Measurements from ENCODE around the gene AK3.

The AK3 gene

DNA sequence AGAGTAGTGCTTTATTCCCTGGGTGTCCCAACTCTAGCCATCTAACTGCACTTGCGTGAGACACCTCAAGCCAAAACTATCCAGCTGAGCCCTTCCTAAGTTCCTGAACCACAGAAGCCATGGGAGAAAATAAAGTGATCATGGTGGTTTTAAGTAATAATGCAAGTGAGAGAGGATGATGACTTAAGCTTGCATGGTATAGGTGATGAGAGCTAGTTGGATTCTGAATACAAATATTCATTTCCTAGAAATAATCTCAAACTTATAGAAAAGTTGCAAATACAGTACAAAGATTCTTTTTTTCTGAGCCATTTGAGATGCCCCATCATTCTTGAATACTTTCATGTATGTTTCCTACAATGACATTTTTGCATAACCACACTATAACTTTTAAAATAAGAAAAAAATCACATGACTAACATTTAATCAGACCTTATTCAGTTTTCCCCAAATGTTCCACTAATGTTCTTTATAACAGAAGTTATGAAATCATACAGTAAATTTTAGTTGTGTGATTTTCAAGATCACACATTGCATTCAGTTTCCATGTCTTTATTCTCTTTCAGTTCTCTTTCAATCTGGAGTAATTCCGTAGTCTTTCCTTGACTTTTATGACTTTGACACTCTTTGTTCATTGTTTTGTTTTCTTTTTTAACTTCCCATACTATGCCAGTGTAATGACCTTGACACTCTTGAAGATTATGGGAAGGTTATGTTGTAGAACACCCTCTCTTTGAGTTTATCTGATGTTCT lies 5.5 kb upstream of the AK3 start:
- no peak for DNase-seq

DNA sequence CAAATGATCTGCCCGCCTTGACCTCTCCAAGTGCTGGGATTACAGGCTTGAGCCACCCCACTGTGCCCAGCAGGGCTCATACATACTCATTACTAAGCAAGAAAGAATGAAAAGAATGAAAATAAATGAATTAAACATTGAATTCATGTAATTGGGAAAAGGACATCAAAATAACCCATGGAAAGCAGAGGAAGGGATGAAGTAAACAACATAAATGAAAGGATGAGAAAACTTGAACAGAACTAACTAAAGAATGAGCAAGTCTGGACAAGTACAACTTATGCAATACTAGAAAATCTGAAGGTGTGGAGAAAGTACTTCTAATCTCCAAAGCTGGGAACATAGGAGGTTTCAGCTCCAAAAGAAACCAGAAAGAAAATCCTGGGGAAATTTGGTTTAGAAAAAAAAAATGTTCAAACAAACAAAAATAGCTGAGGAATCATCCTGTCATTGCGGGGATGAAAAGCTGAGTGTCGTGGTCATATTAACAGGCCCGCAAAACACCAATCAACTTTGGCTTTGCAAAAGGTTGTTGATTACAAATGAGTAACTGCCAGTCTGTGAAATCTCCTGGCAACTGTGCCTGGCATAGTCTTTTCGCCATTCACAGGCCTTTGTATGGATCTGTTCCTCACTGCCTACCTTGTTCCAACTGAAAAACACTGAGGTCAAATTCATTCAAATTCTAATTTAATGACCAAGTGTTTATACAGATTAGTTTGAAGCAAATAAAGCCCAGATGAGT lies 2.3 kb upstream of the AK3 start:
- peak; percentile 12 for DNase-seq

DNA sequence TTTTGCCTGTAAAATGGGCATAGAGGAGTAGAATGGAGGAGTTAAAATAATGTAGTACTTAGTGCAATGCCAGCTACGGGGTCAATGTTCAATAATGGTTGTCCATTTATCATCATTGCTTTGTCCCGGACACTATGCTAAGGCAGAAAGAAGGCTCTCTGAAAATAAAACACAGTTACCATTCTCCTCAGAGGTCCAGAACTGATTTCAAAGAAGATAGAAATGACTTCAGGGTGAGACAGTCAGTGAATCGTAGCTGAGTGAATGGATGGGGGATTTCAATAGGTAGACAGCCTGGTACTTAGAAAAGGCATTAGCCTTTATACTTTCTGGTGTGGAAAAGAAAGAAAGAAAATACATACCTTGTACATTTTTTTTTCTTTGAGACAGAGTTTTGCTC lies 1.2 kb upstream of the AK3 start:
- DNase-seq: no peak

DNA sequence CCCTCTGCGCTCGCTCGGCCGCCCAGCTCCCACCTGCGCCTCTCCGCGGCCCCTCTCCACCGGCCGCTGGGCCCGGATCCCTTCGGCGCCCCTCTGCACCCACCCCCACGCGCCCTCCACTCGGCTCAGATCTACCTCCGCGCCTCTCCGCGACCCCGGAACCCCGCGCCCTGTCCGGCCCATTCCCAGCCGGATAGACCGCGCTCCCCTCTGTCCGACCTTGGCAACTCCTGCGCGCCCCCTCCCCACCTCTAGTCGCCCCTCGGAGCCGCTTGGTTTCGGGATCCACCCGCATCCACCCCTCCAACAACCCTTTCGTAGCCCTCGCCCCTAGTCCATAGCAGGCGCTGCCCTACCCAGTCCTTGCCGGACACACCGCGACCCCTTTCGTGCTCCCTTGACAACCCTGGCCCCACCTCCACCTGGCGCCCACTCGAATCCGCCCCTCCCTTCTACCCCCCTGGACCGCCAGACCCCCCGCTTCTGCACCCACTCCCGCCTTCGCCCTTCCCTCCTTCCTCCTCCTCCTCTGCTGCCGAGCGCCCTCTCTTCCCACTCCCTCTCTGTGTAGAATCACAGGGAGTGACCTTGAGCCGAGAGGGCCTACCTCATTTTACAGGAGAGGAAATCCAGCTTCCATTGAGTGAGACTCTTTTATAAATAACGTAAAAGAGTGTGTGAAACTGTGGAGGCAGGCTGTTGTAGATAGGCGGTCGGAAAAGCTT lies 525 bp upstream of the AK3 start:
- DNase-seq: peak; percentile 53

DNA sequence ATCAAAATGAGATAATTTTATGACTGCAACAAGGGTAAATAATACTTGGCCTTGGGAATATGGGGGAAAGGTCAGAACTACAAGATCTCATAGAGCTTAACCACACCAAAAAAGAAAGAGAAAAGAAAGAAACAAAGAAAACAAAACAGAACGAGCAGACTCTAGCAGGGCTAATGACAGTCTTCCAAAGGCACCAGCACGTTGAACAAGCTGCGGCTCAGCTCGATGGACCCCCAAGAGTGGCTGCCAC lies 689 bp downstream of the AK3 start:
- no peak for DNase-seq

DNA sequence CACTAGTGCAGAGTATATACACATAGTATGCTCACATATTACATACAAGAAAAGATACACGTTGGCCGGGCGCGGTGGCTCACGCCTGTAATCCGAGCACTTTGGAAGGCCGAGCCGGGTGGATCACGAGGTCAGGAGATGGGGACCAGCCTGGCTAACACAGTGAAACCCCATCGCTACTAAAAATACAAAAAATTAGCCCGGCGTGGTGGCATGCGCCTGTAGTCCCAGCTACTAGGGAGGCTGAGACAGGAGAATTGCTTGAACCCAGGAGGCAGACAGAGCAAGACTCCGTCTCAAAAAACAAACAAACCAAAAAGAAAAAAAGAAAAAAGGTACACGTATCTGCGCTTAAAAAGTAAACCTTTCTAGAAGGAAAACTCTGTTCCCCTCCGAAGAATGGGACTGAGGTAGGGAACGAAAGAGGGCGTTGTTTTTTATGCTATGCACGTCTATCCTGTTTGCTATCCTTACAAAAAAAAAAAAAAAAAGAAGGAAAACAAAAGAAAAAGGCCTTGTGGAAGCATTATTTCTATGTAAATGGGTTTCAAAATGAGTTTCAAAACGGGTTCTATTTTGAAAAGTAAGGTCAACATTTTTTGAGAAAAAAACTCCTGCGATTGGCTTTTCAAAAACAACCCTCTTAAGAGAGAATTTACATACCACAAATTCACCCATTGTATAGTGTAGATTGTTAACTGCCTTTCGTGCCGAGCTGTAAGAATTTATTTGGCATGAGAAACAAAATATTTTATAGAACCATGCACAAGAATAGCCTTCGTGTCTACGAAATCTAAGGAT lies 1.2 kb downstream of the AK3 start:
- DNase-seq: peak; percentile 32

DNA sequence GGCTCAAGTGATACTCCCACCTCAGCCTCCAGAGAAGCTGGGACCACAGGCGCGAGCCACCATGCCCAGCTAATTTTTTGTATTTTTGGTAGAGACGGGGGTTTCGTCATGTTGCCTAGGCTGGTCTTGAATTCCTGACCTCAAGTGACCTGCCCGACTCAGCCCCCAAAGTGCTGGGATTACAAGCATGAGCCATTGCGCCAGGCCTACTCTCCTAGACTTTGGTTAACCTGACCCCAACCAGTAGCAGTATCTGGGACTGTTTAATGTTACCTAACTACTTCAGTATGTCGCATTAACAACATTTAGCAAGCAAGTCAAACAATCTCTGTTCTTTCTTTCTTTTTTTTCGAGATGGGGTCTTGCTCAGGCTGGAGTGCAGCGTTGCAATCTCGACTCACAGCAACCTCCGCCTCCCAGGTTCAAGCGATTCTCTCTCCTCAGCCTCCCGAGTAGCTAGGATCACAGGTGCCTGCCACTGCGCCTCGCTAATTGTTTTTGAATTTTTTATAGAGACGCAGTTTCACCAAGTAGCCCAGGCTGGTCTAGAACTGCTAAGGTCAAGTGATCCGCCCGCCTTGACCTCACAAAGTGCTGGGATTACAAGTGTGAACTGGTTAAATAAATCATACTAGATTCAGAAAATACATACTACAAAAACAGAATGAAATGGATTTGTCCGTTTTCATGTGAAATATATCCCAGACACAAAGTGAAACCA lies 2.0 kb downstream of the AK3 start:
- no peak for DNase-seq

DNA sequence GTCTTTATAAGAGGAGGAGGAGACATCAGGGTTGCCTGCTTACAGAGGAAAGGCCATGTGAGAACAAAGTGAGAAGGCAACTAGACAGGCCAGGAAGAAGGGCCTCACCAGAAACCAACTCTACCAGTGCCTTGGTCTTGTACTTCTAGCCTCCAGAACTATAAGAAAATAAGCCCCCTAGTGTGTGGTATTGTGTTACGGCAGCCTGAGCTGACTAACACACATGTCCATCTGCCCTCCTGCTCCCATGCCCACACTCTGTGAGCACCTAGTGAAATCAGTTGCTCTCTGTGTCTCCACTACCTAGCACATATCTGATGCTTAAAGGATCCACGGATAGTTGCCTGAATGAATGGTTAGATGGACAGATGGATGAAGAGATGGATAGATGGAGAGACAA lies 6.9 kb downstream of the AK3 start:
- DNase-seq: peak; percentile 17

DNA sequence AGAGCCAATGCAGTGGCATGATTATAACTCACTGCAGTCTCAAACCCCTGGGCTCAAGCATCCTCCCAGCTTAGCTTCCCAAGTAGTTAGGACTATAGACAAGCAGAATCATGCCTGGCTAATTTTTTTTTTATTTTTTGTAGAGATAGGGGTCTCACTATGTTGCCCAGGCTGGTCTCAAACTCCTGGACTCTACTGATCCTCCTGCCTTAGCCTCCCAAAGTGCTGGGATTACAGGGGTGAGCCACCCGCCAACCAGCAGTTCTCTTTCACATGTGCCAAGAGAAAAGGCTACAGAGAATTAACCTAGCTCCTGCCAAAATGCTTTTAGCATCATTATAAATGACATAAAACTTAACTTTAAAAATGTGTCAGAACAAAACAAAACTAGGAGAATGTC lies 8.1 kb downstream of the AK3 start:
- DNase-seq: no peak

DNA sequence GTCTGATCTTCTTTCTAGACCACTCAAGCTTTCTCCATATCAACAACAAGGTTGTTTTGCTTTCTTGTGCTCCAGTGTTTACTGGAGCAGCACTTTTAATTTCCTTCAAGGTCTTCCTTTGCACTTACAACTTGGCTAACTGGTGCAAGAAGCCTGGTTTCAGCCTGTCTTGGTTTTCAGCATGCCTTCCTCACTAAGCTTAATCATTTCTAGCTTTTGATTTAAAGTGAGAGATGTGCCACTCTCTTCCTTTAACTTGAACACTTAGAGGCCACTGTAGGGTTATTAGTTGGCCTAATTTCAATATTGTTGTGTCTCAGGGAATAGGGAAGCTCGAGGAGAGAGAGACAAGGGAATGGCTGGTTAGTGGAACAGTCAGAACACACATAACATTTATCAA lies 13.4 kb downstream of the AK3 start:
- DNase-seq: no peak

DNA sequence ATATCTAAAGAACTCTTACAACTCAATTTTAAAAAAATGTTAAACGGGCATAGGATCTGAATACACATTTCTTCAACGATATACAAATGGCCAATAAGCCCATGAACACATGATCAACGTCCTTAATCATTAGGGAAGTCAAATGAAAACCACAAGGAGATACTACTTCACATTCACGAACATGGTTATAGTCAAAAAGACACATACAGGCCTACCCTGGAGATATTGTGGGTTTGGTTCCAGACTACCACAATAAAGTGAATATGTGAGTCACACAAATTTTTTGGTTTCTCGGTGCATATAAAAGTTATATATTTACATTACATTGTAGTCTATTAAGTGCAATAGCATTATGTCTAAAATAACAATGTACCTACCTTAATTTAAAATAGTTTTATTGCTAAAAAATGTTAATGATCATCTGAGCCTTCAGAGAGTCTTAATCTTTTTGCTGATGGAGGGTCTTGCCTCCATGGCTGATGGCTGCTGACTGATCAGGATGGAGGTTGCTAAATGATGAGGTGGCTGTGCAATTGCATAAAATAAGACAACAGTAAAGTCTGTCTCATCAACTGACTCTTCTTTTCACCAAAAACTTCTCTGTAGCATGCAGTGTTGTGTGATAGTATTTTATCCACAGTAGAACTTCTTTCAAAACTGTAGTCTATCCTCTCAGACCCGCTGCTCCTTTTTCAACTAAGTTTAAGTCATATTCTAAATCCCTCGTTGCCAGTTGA lies 15.1 kb downstream of the AK3 start:
- no peak for DNase-seq

DNA sequence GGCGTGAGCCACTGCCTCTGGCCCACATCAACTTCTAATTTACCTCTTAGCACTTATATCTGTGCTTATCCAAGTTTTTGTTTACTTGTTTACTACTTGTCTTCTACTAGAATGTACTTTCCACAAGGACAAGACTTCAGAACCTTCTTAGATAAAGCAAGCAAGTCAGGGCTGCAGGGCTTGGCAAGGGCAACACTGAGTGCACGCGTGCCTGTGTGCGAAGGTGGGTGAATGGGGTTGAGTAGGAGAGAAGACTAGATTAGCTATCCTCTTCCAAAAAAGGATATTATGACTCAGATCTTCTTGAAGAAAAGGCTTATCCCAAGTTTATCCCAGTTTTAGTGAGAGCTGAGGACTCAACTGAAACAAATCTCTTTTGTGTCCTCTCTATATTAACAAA lies 19.3 kb downstream of the AK3 start:
- no peak for DNase-seq

DNA sequence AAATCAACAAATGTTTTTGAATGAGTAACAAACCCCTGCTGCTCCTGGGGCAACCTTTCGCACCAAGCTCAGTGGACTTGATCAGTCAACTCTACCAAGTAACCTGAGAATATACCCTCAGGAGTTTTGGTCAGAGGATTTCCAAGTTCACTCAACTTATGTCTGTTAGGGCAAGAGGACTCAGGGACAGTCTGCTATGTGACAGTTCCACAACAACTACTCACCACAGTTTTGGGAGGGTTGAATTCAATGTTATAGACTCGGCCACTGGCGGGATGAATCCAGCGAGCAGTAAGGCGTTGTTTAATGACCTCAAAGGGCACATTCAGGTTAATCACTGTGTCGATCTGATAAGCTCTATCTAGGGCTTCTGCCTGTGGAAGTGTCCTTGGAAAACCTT lies 22.1 kb downstream of the AK3 start:
- DNase-seq: no peak

DNA sequence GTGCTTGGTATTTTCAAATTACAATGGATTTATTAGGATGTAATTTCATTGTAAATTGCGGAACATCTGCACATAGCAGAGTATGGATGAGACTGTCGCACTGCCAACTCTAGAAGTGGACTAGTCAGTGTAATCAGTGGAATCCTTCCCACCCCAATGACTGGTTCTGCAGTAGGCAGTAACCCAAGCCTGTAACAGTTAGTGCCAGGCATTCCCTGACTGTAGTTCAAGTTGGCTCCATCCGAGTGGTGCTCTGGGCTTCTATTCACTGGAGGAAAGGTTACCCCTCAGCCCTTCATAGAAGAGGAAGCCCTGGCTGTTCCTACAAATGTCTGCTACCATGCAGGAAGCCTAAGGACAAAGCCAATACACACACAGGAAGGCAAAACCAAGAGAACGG lies 23.2 kb downstream of the AK3 start:
- no peak for DNase-seq

DNA sequence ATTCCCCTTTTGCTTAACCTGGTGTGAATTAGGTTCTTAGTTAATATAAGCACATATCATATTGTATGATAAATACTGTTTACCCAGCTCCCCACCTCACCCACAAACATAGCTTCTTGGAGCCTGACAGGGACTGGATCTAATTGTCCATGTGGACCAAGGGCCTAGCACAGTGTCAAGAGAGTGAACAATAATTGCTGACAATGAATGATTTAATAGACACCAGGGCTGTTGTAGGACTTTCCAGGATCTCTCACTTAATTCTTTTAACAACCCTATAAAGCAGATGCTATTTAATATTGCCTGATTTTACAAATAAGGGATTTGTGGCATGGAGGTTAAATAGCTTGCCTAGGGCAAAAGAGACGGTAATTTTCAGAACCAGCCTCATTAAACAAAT lies 24.8 kb downstream of the AK3 start:
- no peak for DNase-seq

DNA sequence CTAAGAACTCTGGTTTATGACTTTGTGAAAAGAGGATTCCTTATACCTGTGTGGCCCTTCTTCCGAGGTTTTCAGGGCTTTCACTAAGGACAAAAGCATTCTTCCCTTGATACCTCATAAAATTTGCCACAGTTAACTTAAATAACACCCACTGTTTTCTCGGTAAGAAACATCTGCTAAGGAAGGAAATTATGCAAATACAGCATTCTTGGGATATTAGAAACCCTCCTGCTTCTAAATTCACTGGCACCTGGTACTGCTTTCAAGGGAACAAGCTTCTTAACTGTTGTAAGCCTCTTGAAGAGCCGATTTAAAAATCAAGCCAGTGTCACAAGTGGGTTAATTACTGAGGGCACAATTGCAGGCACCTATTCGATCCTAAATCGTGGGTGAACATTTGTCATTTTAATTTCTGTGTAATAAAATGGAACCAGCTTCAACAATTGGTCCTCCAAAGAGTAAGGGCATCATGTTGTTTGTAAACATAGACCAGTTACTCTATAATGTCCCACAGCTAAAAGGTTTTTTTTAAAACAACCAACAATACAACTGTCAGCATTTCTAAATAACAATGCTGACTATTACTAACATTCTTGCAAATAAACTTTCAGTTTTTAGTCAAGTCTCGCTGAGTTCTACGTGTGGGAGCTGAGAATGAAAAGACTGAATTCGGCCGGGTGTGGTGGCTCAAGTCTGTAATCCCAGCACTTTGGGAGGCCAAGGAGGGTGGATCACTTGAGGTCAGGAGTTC lies 26.6 kb downstream of the AK3 start:
- DNase-seq: no peak

DNA sequence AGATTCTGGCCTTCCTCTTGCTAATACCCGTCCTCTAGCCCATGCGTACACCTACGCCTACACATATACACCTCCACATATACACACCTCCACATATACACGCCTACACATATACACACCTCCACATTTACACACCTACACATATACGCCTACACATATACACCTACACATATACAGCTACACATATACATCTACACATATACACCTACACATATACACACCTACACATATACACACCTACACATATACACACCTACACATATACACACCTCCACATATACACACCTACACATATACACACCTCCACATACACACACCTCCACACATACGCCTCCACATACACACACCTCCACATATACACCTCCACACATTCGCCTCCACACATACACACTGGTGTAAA lies 27.2 kb downstream of the AK3 start:
- no peak for DNase-seq

DNA sequence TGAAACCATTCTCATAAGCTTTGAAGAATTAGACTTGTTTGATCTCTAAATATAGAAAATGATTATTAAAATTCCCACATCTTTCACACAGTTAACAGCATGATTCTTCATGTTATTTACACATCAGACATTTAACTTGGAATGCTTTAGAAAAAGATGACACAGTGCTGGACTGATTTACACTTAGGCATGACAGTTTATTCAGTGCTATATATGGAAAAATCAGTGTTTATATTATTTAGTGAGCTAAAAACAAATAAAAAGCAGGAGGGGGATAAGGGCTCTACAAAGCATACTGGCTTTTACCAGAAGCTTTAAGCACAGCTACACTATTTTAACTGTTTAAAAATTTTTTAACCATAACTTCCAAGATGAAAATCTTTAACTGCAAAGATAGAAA lies 31.6 kb downstream of the AK3 start:
- DNase-seq: no peak

DNA sequence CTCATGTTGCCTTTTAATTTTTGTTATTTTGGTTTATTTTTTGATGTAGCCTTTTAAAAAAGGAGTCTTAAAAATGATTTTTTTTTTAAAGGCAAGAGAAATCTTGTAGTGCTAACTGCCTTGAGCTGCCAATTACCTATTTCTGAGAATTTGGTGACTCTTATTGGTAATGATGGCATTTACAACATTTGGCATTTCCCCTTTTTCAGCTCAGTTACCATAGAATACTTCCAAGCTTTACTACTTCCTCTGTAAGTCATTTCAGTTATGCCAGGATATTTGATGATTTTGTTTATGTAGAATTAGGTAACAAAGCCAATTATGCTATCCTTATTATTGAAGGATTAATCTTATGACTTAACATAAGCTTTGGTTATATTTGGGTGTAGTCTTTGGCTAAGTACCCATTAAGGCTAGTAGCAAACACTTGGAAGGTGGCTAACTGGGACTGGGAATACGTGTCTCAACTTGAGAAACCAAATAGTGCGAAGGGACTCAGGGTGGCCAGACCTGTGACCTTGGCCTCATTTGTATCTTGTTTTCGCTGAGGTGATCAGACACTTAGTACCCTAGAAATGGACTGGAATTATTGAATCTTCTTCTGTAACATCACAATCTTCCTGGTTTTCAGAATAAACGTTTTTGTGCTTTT lies 33.9 kb downstream of the AK3 start:
- peak; percentile 34 for DNase-seq

DNA sequence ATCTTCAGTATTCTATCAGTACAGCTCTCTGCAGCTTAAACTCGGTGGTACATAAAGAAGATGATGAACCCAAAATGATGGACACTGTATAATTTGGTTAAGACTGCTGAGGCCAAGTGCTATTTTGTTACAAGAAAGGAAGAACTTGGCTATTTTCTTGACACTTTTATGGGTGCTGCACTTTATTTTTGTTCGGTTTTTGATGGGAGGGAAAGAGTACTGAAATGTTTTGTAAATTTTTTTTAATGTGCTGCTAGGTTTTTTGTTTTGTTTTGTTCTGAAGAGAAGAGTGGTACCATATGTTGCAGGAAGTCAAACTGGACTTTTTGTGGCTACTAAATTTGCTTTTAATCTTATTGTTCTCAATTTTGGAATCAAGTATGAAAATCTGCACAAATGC lies 35.0 kb downstream of the AK3 start:
- DNase-seq: no peak

DNA sequence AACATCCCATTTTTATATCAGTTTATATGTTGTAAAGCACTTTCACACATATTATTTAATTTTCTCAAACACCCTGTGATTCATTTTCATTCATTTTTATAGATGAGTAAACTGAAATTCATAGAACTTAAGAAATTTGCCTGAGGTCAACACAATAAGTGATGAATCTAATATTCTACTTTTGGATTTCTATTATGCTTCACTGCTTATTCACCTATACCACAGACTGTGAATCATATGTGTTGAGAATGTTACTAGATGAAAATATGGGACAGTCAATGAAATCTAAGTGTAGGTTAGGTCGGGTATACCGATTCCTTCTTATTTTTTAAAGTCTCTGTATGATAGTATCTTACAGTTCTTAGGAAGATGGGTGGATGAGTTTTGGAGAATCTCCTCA lies 36.9 kb downstream of the AK3 start:
- DNase-seq: no peak

Measured in hematopoietic multipotent progenitor cell treated with erythropoietin and hydrocortisone succinate and interleukin-3 and kit ligand, for 6 days (in vitro differentiated cells).